Kidney glomerular epithelial cell (primary cell): ENCODE results near the gene TMTC1.
A peak's percentile ranks its signal among the peaks of the same experiment; 100 is the strongest.
"Not testable (repeated sequence)": the region's sequence is repeated elsewhere in the genome, so short reads cannot be mapped to it uniquely, and the experiment has no call there.

Source experiments
- DNase-seq: peaks from one replicate; lab custom pipeline; 2025; lab: John Stamatoyannopoulos, UW

The TMTC1 gene

GRCh38 chr12:29783773-29784666, at the start of gene TMTC1:
TMTC1 (minus strand) TSS chr12:29783942; CDS start chr12:29783751, 191 bp downstream.
- DNase-seq = peak; percentile 27

DNA sequence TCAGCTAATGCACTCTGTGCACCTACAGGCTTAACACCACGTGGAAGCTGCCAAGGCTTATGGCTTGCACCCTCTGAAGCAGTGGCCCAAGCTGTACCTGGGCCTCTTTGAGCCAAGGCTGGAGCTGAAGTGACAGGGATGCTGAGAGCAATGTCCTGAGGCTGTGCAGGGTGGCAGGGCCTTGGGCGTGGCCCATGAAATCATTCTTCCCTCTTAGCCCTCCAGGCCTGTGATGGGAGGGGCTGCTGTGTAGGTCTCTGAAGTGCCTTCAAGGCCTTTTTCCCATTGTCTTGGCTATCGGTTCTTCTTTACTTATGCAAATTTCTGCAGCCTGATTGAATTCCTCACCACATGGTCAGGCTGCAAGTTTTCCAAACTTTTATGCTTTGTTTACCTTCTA, 47.4 kb upstream of the TMTC1 start:
- DNase-seq = no peak

DNA sequence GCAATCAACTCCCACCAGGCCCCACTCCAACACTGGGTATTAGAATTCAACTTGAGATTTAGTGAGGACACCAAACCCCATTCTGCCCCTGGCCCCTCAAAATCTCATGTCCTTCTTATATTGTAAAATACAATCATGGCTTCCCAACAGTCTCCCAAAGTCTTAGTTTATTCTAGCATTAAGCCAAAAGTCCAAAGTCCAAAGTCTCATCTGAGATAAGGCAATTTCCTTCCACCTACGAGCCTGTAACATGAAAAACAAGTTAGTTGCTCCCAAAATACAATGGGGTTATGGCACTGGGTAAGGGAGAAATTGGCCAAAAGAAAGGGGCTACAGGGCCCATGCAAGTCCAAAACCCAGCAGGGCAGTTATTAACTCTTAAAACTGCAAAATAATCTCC, 46.6 kb upstream of the TMTC1 start:
- no peak for DNase-seq

GRCh38 chr12:29818916-29819623, 35.3 kb upstream of the TMTC1 start:
- DNase-seq = no peak

DNA sequence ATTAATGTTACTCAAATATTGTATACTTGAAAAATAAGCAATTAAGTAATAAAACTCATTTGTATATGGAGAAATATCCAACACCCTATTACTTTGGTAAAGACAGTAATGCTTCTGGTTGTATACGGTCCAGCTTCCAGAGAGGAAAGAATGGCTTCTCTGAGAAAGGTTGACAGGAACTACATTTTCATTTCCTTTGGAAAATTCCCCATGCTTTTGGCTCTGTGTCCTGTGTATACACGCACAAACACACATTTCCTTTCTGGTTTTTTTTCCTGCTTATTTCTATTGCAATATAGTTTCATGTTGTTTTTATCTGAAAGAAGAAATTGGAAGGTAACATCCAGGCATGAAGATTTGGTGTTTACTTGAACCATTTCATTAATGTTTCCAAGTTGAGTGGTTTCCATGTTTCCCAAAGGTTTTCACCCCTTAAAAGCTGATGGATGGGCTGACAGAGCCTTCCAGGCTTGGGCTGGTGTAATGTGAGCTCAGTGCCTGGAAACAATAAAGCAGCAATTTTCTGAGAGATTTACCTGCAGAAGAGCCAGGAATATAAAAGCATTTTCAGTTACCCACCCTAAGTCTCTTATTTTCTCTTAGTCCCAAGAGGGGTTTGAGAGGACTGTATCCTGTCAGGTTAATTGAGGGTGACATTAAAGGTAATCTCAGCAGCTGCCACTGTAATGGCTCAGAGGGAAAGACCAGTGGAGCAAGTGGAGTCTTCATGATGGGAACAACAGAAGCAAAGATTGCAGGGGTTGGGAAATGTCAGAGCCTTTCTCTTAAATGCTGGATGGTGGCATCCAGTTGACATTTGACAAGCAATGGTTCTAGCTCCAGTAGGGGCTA, 33.4 kb upstream of the TMTC1 start:
- no peak for DNase-seq

- DNase-seq = not testable (repeated sequence)
These were observed 26.0 kb upstream of the TMTC1 start for GRCh38 chr12:29809616-29810361.

DNA sequence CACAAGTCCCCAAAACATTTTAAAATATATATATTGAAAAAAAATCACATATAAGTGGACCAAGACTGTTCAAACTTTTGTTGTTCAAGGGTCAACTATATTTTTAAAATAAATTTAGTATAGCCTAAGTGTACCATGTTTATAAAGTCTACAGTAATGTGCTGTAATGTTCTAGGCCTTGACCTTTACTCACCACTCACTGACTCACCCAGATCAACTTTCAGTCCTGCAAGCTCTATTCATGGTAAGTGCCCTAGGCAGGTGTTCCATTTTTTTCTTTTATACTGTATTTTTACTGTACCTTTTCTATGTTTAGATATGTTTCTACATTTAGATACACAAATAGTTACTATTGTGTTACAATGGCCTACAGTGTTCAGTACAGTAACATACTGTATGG, 23.4 kb upstream of the TMTC1 start:
- DNase-seq = no peak

- no peak for DNase-seq
These were observed 20.3 kb upstream of the TMTC1 start for GRCh38 chr12:29804019-29804418.

- no peak for DNase-seq
These were observed 15.8 kb upstream of the TMTC1 start for GRCh38 chr12:29799591-29799990.

GRCh38 chr12:29797565-29798355, 14.0 kb upstream of the TMTC1 start:
- no peak for DNase-seq

GRCh38 chr12:29796823-29797263, 13.1 kb upstream of the TMTC1 start:
- DNase-seq = no peak

DNA sequence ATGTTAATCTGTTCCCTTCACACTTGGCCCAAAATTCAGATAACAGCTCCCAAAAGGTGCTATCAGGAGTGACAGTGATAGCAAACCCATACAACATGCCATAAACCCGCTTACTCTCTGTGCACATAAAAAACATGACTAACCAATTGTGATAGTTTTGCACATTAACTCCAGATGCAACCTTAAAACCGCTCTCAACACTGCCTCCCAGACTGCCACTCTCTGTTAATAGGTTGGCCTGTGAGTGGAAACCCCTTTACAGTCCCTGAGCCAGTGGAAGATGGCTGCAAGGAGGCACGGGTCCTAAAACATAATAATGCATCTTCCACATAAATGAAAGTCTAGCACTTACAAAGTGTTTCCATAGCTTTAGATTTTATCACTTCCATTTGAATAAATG, 12.0 kb upstream of the TMTC1 start:
- DNase-seq = no peak

GRCh38 chr12:29794862-29795261, 11.1 kb upstream of the TMTC1 start:
- no peak for DNase-seq

DNA sequence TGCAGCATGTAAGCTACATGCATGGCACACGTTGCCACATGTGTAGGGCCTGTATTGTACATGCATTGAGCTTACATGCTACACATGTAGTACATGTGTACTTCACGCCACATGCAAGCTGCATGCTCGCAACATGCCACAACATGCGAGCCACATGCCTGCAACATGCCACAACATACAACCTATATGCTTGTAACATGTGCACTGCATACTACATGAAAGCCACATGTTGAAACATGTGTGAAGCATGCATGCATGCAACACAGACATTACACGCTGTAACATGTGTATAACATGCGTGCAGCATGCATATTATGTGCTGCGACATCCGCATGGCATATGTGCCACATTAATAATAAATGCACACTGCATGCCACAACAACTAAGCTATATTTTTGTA, 9.1 kb upstream of the TMTC1 start:
- DNase-seq = no peak

DNA sequence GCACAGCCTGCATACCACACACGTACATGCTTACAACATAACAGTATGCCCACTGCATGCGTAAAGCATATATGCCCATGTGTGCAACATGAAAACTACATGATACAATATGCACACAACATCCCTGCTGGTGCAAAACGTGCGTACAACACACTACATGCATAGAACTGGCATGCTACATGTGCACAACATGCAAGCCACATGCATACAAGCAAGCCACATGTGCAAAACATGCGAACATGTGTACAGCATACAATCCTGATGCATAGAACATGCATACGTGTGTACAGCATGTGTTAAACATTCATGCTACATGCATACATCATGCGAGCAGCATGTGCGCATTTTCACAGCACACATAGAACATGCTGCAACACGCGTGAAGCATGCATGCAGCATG, 8.4 kb upstream of the TMTC1 start:
- no peak for DNase-seq

DNA sequence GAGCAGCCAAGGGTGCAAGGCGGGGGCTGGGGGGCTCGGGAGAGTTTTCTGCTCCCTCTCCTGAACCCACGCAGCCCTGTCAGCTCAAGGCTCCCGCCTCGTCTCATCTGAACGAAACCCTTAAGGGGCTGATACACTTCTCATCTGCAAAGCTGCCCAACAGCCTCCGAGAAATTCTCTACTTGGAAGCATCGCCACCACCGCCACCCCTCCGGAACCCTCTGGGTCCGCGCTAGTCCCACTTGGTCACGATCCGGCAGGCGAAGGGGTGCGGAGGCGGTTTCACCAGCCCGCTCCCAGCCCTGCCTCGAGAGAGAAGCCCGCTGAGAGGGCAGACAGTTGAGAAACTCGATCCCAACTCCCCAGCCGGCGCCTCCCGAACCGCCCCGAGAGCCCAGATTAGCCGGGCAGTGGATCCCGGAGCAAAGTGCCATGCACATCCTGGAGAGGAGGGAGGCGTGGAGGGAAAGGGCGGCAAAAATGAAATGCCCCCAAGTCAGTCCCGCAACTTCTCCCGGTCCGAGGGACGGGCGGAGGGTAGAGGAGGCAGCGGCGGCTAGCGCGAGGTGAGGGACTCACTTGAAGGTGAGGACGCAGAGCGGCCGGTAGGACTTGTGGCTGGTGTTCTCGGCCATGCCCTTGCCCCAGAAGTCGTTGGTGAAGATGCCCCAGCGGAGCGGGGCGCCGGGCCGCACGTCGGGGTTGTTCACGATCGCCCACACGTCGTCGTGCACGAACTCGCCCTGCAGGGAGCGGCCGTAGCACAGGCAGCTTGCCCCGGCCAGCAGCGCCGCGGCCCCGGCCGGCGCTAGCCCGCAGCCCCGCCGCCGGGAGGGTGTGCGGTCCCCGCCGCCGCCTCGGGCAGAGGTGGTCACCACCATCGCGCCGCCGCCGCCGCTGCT, 620 bp downstream of the TMTC1 start:
- DNase-seq = no peak

- peak; percentile 4 for DNase-seq
These were observed 1.4 kb downstream of the TMTC1 start for GRCh38 chr12:29782285-29782870.

- no peak for DNase-seq
These were observed 2.0 kb downstream of the TMTC1 start for GRCh38 chr12:29781705-29782266.

GRCh38 chr12:29781188-29781587, 2.6 kb downstream of the TMTC1 start:
- DNase-seq = no peak
